GM19023 (cell line): ENCODE measurements around the gene CEP131.

Source experiments
- ATAC-seq: cut with Tn5 transposase; IDR thresholded peaks from one replicate; pipeline ENCODE4 v1.9.1; 2021; ENCODE audit warnings: mild to moderate bottlenecking, moderate library complexity; ENCODE audit not compliant: unreplicated experiment

The CEP131 gene

GRCh38 chr17:81251709-81252301, 29.0 kb upstream of the CEP131 start:
- no peak for ATAC-seq

DNA sequence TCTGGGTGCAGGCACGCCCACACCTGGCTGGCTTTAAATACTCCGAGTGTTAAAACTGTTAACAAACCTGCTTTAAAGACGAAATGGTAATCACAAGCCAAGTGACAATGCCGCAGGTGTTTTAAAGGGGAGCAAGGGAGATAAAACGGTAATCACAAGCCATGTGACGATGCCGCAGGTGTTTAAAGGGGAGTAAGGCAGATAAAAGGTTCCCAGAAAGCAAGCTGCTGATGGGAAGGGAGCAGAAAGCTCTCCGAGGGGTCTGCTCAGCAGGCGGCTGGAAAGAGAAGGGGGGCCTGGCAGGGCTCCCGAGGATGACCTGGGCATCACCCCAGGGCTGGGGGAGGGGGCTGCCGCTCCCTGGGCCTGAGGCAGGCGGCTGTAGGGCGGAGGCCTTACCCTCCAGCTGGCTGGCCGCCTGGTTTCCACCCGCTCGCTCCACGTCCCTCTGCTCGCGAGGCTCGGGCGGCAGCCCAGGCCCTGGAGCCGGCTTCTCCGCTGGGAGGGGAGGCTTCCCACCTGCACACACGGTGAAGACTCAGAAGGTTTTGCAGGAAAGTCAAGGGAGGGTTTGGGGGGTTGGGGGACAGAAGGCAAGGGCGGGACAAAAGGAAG, 28.4 kb upstream of the CEP131 start:
- no peak for ATAC-seq

DNA sequence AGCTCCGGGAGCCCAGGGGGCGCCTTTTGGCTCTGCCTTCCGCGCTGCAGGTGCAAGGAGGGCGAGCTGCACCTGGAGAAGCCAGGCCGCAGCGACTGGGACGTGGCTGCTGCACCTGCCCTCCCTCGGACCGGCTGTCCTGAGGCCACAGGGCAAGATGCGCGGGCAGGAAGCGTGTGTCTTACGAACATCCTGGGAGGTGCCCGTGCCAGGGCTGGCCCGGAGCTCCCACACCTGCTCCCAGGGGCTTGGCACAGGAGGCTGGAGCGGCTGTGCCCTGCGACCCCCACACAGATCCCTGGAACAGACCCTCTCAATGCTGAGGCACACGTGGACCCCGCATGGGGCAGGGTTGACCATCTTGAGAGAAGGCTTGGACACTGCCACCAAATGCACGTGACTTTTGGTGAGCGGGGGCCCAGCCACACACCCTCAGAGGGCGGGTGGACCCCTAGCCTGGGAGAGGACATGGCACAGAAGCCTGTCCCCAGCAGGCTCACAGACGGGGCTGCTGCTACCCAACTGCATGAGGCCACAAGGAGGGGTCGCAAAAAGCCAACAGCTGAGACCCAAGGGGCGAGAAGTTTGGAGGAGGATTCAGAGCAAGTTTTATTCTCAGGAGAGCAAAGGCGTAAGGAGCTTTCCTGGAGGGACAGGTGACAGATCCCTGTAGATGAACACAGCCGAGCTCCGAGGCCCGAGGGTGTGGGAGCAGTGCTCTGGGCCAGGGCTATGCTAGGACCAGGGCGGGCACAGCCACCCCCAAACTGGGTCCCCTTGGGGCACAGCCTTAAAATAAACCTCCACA, 27.7 kb upstream of the CEP131 start:
- ATAC-seq, result no peak

- ATAC-seq, result no peak
Measured at GRCh38 chr17:81249223-81250040, 26.7 kb upstream of the CEP131 start.

DNA sequence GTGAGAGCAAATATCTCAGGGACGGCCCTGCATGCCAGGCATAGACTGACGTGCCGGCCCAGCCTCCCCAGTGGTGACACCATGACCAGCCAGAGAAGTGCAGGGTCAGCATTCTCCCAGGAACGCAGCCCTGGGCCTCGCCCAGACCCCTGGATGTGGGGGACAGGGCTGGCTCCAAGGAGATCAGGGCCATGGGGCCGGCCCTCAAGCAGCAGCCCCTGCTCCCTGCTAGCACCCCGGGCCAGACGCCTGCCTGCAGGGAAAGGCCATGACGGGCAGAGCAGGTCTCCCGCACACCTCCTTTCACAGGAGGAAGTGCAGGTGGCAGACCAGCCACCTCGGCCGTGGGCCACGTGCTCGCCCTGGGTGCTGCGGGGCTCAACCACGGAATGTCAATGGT, 25.9 kb upstream of the CEP131 start:
- no peak for ATAC-seq

GRCh38 chr17:81247339-81247990, 24.7 kb upstream of the CEP131 start:
- no peak for ATAC-seq

- ATAC-seq, result no peak
Measured at GRCh38 chr17:81246679-81247338, 24.0 kb upstream of the CEP131 start.

- ATAC-seq, result no peak
Measured at GRCh38 chr17:81246343-81246670, 23.5 kb upstream of the CEP131 start.

- ATAC-seq, result no peak
Measured at GRCh38 chr17:81245665-81246342, 23.0 kb upstream of the CEP131 start.

GRCh38 chr17:81245024-81245664, 22.4 kb upstream of the CEP131 start:
- ATAC-seq, result no peak

- no peak for ATAC-seq
Measured at GRCh38 chr17:81244358-81245023, 21.7 kb upstream of the CEP131 start.

GRCh38 chr17:81243333-81243664, 20.5 kb upstream of the CEP131 start:
- no peak for ATAC-seq

- no peak for ATAC-seq
Measured at GRCh38 chr17:81242421-81243332, 19.9 kb upstream of the CEP131 start.

- no peak for ATAC-seq
Measured at GRCh38 chr17:81241648-81242420, 19.1 kb upstream of the CEP131 start.

GRCh38 chr17:81241203-81241602, 18.4 kb upstream of the CEP131 start:
- ATAC-seq, result no peak

GRCh38 chr17:81240761-81241160, 18.0 kb upstream of the CEP131 start:
- no peak for ATAC-seq
